Spleen (tissue), 11 donors: ENCODE data around the gene FRRS1. TPM values are rescaled to one million over a fixed set of nuclear protein-coding genes. Genes with fewer than 3 reads are reported as not detected.

Source experiments
- DNase-seq: peaks from one replicate; pipeline ENCODE4 v3.0.0-alpha.2; 2020
- H3K27ac ChIP-seq, 8 donors: fragments of 200-600 bp; sonication (generic) in 7 of 8; 1 replicate in 4 of 8; 2 replicates in 4 of 8; pipeline versions ENCODE4 v1.5.0 to v1.8.0; 2016 to 2021; ENCODE audit warnings: inconsistent platforms in 4 of 8, mild to moderate bottlenecking in 4 of 8, moderate library complexity in 1 of 8
- H3K27me3 ChIP-seq, 7 donors: fragments of 200-600 bp; sonication (generic) in 6 of 7; replicated peaks in 1 of 7; 1 replicate in 4 of 7; 2 replicates in 3 of 7; pipeline versions ENCODE4 v1.5.0 to v1.8.0; 2016 to 2021; ENCODE audit warnings: inconsistent platforms in 3 of 7, mild to moderate bottlenecking in 1 of 7
- H3K36me3 ChIP-seq, 6 donors: fragments of 200-600 bp; sonication (generic) in 5 of 6; 1 replicate in 4 of 6; 2 replicates in 2 of 6; pipeline versions ENCODE4 v1.5.0 to v1.8.0; 2016 to 2021; ENCODE audit warnings: inconsistent platforms in 2 of 6
- H3K4me1 ChIP-seq, 6 donors: fragments of 200-600 bp; sonication (generic) in 5 of 6; 1 replicate in 3 of 6; 2 replicates in 3 of 6; pipeline versions ENCODE4 v1.5.0 to v1.8.0; 2016 to 2021; ENCODE audit warnings: inconsistent platforms in 3 of 6
- H3K4me3 ChIP-seq, 8 donors: fragments of 200-600 bp; sonication (generic) in 7 of 8; 1 replicate in 4 of 8; 2 replicates in 4 of 8; pipeline versions ENCODE4 v1.5.0 to v1.8.0; 2016 to 2021; ENCODE audit warnings: inconsistent platforms in 4 of 8, mild to moderate bottlenecking in 4 of 8, moderate library complexity in 2 of 8
- H3K9me3 ChIP-seq, 8 donors: fragments of 200-600 bp; sonication (generic) in 7 of 8; 1 replicate in 4 of 8; 2 replicates in 4 of 8; pipeline versions ENCODE4 v1.5.0 to v1.8.0; 2016 to 2021; ENCODE audit warnings: inconsistent platforms in 4 of 8
- CTCF ChIP-seq, 11 experiments: fragments of 200-600 bp in 7 of 11; fragments of 450-650 bp in 4 of 11; sonication (generic) in 4 of 11; IDR thresholded peaks in 8 of 11; conservative IDR thresholded peaks in 3 of 11; 1 replicate in 7 of 11; 2 replicates in 4 of 11; pipeline versions ENCODE4 v1.4.0 to v1.8.0; 2016 to 2021; ENCODE audit warnings: antibody characterized with exemption in 11 of 11, inconsistent platforms in 4 of 11, mild to moderate bottlenecking in 1 of 11
- POLR2A ChIP-seq, 3 donors: fragments of 450-650 bp; IDR thresholded peaks; one replicate each; pipeline ENCODE4 v1.5.1; 2017; ENCODE audit warnings: antibody characterized with exemption in 3 of 3, mild to moderate bottlenecking in 1 of 3
- POLR2AphosphoS5 ChIP-seq, 3 donors: sonication (generic); formaldehyde crosslinking; IDR thresholded peaks; one replicate each; pipeline ENCODE4 v1.5.1; 2017; ENCODE audit warnings: antibody characterized with exemption in 3 of 3
- WGBS, 5 donors: extraction: QIAGEN DNeasy Blood & Tissue Kit in 3 of 5; methylation state at CpG; one replicate each; pipeline versions ENCODE4 v1.1.5 to v1.1.7; 2013 to 2018; 5-methylcytosine and 5-hydroxymethylcytosine counted together
- intact Hi-C: fragments of 100-400 bp; cut with DNase I; formaldehyde crosslinking; loops from one replicate; pipeline ENCODE4 v1.15.0; 2023; ENCODE audit warnings: low total_unique reads
- polyA plus RNA-seq, 3 donors: library from polyadenylated mRNA; stranded (reverse); fragments of 200-250 nt; gene quantifications; one replicate each; pipeline ENCODE4 v1.2.1, GENCODE V29; 2013
- total RNA-seq, 7 donors: library from RNA; depleted of rRNA in 3 of 7; stranded (reverse); fragments of >200 nt in 3 of 7; fragmentation: NEBNext Ultra II Directional in 4 of 7; extraction: Animal tissue kit (Norgen Biotek cat#: 25700) in 4 of 7; gene quantifications; one replicate each; pipeline versions ENCODE4 v1.1.0 to v1.2.1, GENCODE V29; 2016 to 2021
- donor health status: healthy with polysubstance abuse.
- donor health status: DM: no; HTN: no; CAD: no; lungs with moderate emphysema.
- donor health status: DM: no; HTN: no; CAD: no.
- donor health status: Bipolar disorder and iron deficiency.
- donor health status: healthy.
- donor health status: DM: no; HTN: no; CAD: no.
- donor health status: DM: yes; HTN: yes; CAD: no.

The FRRS1 gene
- total and polyA plus RNA-seq, 10 donors, result 0.13 to 7.3 (median 4.4) TPM

GRCh38 chr1:99676876-99677275 is 89.6 kb downstream of the FRRS1 start:
- TF ChIP-seq POLR2A (IDR thresholded peaks at IDR 0.05) (no peak), POLR2AphosphoS5 (IDR thresholded peaks at IDR 0.05) (no peak)
- intact Hi-C loops, result no loop called here

DNA sequence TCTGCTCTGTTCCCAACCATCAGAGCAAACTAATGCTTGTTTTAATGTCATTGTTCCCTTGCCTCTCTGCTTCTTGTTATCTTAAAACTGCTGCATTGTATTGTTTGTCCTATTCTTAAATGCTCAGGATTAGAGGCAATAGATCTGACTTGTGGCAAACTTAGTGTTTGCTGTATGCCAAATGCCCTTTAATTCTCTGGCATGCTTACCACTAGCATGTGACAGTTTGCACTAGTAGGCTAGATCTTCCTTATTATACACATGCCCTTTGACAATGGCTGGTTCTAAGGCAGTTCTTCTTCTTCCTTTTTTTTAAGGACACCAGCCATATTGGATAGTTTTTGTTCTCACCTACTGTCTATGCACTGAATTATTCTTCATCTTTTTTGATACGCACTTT is 90.4 kb downstream of the FRRS1 start:
- intact Hi-C loops, result no loop called here
- H3K27me3 ChIP-seq, result no peaks in the 10 kb centered on the region
- no peak overlapping the region for H3K27ac ChIP-seq
- peaks cover 0 to 10% (median 0%) of the 10 kb centered on the region in 6 donors for H3K4me1 ChIP-seq
- H3K36me3 ChIP-seq, result no peaks in the 10 kb centered on the region
- no peak for DNase-seq
- TF ChIP-seq CTCF (IDR thresholded peaks at IDR 0.05 in 8 of 11, conservative IDR thresholded peaks at IDR 0.05 in 3 of 11) (no peak), POLR2AphosphoS5 (IDR thresholded peaks at IDR 0.05) (no peak), POLR2A (IDR thresholded peaks at IDR 0.05) (no peak)
- H3K9me3 ChIP-seq, result no peaks in the 10 kb centered on the region
- H3K4me3 ChIP-seq, result no peak overlapping the region
- WGBS, 5 donors, result 95 to 100% (median 97%) methylated on average over 1 of the region's 1 CpG

More at GRCh38 chr1:99676876-99677275, 89.6 kb downstream of the FRRS1 start:
- H3K27ac ChIP-seq, result no peak overlapping the region
- peaks cover 0 to 10% (median 0%) of the 10 kb centered on the region in 6 donors for H3K4me1 ChIP-seq
- no peaks in the 10 kb centered on the region for H3K36me3 ChIP-seq
- no peak overlapping the region for H3K4me3 ChIP-seq
- H3K9me3 ChIP-seq, result no peaks in the 10 kb centered on the region
- DNase-seq, result no peak
- H3K27me3 ChIP-seq, result no peaks in the 10 kb centered on the region

GRCh38 chr1:99675292-99675691 is 91.1 kb downstream of the FRRS1 start:
- Histone ChIP-seq H3K27ac (no peak overlapping the region), H3K4me1 (peaks cover 0 to 10% (median 0%) of the 10 kb centered on the region in 6 donors), H3K4me3 (no peak overlapping the region), H3K36me3 (no peaks in the 10 kb centered on the region), H3K9me3 (no peaks in the 10 kb centered on the region), H3K27me3 (no peaks in the 10 kb centered on the region)
- intact Hi-C loops, result no loop called here
- no peak for DNase-seq
- TF ChIP-seq CTCF (IDR thresholded peaks at IDR 0.05 in 8 of 11, conservative IDR thresholded peaks at IDR 0.05 in 3 of 11), result no peak
- TF ChIP-seq POLR2AphosphoS5 (IDR thresholded peaks at IDR 0.05), result no peak
- TF ChIP-seq POLR2A (IDR thresholded peaks at IDR 0.05), result no peak

GRCh38 chr1:99674115-99675064 is 92.0 kb downstream of the FRRS1 start:
- TF ChIP-seq POLR2AphosphoS5 (IDR thresholded peaks at IDR 0.05), result no peak
- TF ChIP-seq CTCF (IDR thresholded peaks at IDR 0.05 in 8 of 11, conservative IDR thresholded peaks at IDR 0.05 in 3 of 11), result no peak
- no peak for TF ChIP-seq POLR2A (IDR thresholded peaks at IDR 0.05)
- WGBS, 5 donors, result 70 to 84% (median 73%) methylated on average over 6 of the region's 6 CpGs
- no peaks in the 10 kb centered on the region for H3K9me3 ChIP-seq
- no peak for DNase-seq
- no peaks in the 10 kb centered on the region for H3K27me3 ChIP-seq
- no peak overlapping the region for H3K27ac ChIP-seq
- H3K4me3 ChIP-seq, result no peak overlapping the region
- H3K4me1 ChIP-seq, result peaks cover 0 to 10% (median 0%) of the 10 kb centered on the region in 6 donors
- H3K36me3 ChIP-seq, result no peaks in the 10 kb centered on the region
- intact Hi-C loops, result no loop called here
